Endodermal cell (in vitro differentiated cells): ENCODE results near the gene UBE2V1. TPM values are rescaled to one million over a fixed set of nuclear protein-coding genes. Genes with fewer than 3 reads are reported as not detected.

Experiments used
- DNase-seq: peaks from one replicate; pipeline ENCODE4 v3.0.0-alpha.2; 2017
- H3K27ac ChIP-seq: 2 replicates; pipeline ENCODE4 v1.5.1; 2013; ENCODE audit warnings: mild to moderate bottlenecking, low read depth, low read length, moderate library complexity
- H3K27me3 ChIP-seq: 2 replicates; pipeline ENCODE4 v1.6.1; 2013; ENCODE audit warnings: mild to moderate bottlenecking, low read length, moderate library complexity; ENCODE audit not compliant: insufficient read depth, control insufficient read depth, poor library complexity, severe bottlenecking
- H3K36me3 ChIP-seq: 2 replicates; pipeline ENCODE4 v1.7.0; 2013; ENCODE audit warnings: mild to moderate bottlenecking, low read length, moderate library complexity; ENCODE audit not compliant: control insufficient read depth, insufficient read depth
- H3K4me1 ChIP-seq: one replicate; pipeline ENCODE4 v1.7.0; 2013; ENCODE audit warnings: low read length; ENCODE audit not compliant: control insufficient read depth, insufficient read depth
- H3K4me3 ChIP-seq: 2 replicates; pipeline ENCODE4 v1.5.1; 2013; ENCODE audit warnings: mild to moderate bottlenecking, low read length, moderate library complexity
- H3K9ac ChIP-seq: 2 replicates; pipeline ENCODE4 v1.6.1; 2013; ENCODE audit warnings: mild to moderate bottlenecking, low read length, moderate library complexity; ENCODE audit not compliant: poor library complexity, severe bottlenecking; ENCODE audit errors: extremely low read depth
- H3K9me3 ChIP-seq: 2 replicates; pipeline ENCODE4 v1.6.1; 2013; ENCODE audit warnings: mild to moderate bottlenecking, low read length, moderate library complexity; ENCODE audit not compliant: control insufficient read depth
- H3K27ac Mint-ChIP-seq: 2 replicates; pipeline ENCODE4 v1.8.0; 2020; ENCODE audit warnings: mixed read lengths
- H3K27me3 Mint-ChIP-seq: 2 replicates; pipeline ENCODE4 v1.8.0; 2021; ENCODE audit warnings: mild to moderate bottlenecking, mixed read lengths; ENCODE audit not compliant: insufficient read depth
- H3K36me3 Mint-ChIP-seq: 2 replicates; pipeline ENCODE4 v1.8.0; 2020; ENCODE audit warnings: low read depth, mixed read lengths
- H3K4me1 Mint-ChIP-seq: 2 replicates; pipeline ENCODE4 v1.8.0; 2020; ENCODE audit warnings: mixed read lengths
- H3K4me3 Mint-ChIP-seq: 2 replicates; pipeline ENCODE4 v1.8.0; 2020; ENCODE audit warnings: mild to moderate bottlenecking, moderate library complexity, mixed read lengths
- H3K9me3 Mint-ChIP-seq: 2 replicates; pipeline ENCODE4 v1.8.0; 2020; ENCODE audit warnings: mild to moderate bottlenecking, mixed read lengths
- CTCF ChIP-seq: fragments of 200-600 bp; sonication (generic); conservative IDR thresholded peaks from 2 replicates; pipeline ENCODE4 v1.5.0; 2021; ENCODE audit warnings: antibody characterized with exemption, mild to moderate bottlenecking
- WGBS, 2 experiments: methylation state at CpG; one replicate each; pipeline versions ENCODE4 v1.1.5 to v1.1.7; 2013; ENCODE audit warnings: missing lambda C conversion rate in 2 of 2, mixed read lengths in 1 of 2; ENCODE audit not compliant: insufficient coverage in 1 of 2, insufficient read length in 1 of 2; 5-methylcytosine and 5-hydroxymethylcytosine counted together
- total RNA-seq, 2 donors: library from RNA; stranded (reverse); fragmentation: NEBNext Ultra II Directional in 1 of 2; extraction: Animal tissue kit (Norgen Biotek cat#: 25700) in 1 of 2; gene quantifications; 2 replicates in 1 of 2; 3 replicates in 1 of 2; pipeline ENCODE4 v1.2.1, GENCODE V29; 2021

Gene UBE2V1
- total RNA-seq, 2 donors from 2014 or later: 165 to 168 TPM

DNA sequence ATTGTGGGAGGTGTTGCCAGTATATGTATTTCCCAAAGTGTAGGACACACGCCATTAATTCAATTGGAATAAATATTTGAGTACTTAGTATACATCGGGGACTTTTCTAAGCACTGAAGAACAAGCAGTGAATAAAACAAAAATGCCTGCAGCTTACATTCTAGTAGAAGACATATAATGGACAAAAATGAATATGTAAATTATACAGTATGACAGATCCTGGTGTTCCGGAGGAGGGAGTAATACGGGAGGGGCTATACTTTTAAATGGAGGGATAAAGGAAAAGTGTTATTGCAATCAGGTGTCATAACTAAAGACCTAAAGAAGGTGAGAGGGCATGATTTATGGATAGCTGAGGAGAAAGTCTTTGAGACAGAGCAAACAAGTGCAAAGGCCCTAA, 15.1 kb downstream of the UBE2V1 start:
- H3K27ac ChIP-seq: no peak overlapping the region
- H3K4me3 ChIP-seq: no peak overlapping the region
- peaks cover 7% of the 10 kb centered on the region for H3K4me1 ChIP-seq
- no peaks in the 10 kb centered on the region for H3K27me3 ChIP-seq
- Mint-ChIP-seq H3K27me3 (no peaks in the 10 kb centered on the region), H3K4me3 (no peak overlapping the region), H3K36me3 (peaks cover 36% of the 10 kb centered on the region), H3K27ac (no peak overlapping the region), H3K9me3 (no peaks in the 10 kb centered on the region), H3K4me1 (peaks cover 29% of the 10 kb centered on the region)
- WGBS, 2 experiments: 95% methylated on average over 2 to 4 of the region's 4 CpGs
- no peak overlapping the region for H3K9ac ChIP-seq
- DNase-seq: no peak
- no peak for TF ChIP-seq CTCF
- H3K36me3 ChIP-seq: peaks cover 37% of the 10 kb centered on the region
- H3K9me3 ChIP-seq: no peaks in the 10 kb centered on the region

DNA sequence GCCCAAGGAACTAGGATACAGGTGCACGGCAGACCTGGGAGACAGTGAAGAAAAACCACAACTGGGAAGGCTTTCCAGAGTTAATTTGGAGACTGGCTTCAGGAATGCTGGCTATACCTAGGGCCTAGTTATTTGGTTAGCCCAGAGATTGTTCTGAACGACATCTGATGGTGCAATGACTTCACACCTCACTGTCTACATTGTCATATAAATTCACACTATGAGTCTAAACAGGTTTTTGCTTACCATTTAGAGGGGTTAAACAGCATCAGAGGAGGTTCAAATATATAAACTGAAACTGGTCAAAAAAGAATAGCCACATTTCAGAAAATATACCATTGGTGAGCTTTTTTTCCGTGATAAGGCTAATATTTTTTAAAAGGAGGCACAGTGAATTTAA, 16.7 kb downstream of the UBE2V1 start:
- Histone ChIP-seq H3K36me3 (peaks cover 43% of the 10 kb centered on the region), H3K9ac (no peak overlapping the region), H3K27me3 (no peaks in the 10 kb centered on the region), H3K4me1 (peaks cover 7% of the 10 kb centered on the region), H3K4me3 (no peak overlapping the region), H3K9me3 (no peaks in the 10 kb centered on the region), H3K27ac (no peak overlapping the region)
- H3K9me3 Mint-ChIP-seq: no peaks in the 10 kb centered on the region
- no peaks in the 10 kb centered on the region for H3K27me3 Mint-ChIP-seq
- 90 to 95% methylated on average over 3 of the region's 3 CpGs for WGBS, 2 experiments
- H3K27ac Mint-ChIP-seq: no peak overlapping the region
- DNase-seq: no peak
- H3K4me3 Mint-ChIP-seq: no peak overlapping the region
- peaks cover 22% of the 10 kb centered on the region for H3K4me1 Mint-ChIP-seq
- peaks cover 40% of the 10 kb centered on the region for H3K36me3 Mint-ChIP-seq
- no peak for TF ChIP-seq CTCF

- peaks cover 22% of the 10 kb centered on the region for H3K4me1 Mint-ChIP-seq
- Histone ChIP-seq H3K9ac (no peak overlapping the region), H3K27me3 (no peaks in the 10 kb centered on the region), H3K36me3 (peaks cover 47% of the 10 kb centered on the region), H3K27ac (no peak overlapping the region), H3K4me1 (peaks cover 7% of the 10 kb centered on the region), H3K4me3 (no peak overlapping the region), H3K9me3 (no peaks in the 10 kb centered on the region)
- H3K27ac Mint-ChIP-seq: no peak overlapping the region
- H3K36me3 Mint-ChIP-seq: peaks cover 40% of the 10 kb centered on the region
- DNase-seq: no peak
- H3K27me3 Mint-ChIP-seq: no peaks in the 10 kb centered on the region
- H3K4me3 Mint-ChIP-seq: no peak overlapping the region
- no peak for TF ChIP-seq CTCF
- no peaks in the 10 kb centered on the region for H3K9me3 Mint-ChIP-seq
- 91 to 100% methylated on average over 3 to 4 of the region's 4 CpGs for WGBS, 2 experiments
Measured at GRCh38 chr20:50095476-50096078, 17.4 kb downstream of the UBE2V1 start.
